Pulmonary artery endothelial cell (primary cell): Measurements from ENCODE around the gene OTULINL. TPM values are rescaled to one million over a fixed set of nuclear protein-coding genes. Genes with fewer than 3 reads are reported as not detected.

Experiments
- DNase-seq: peaks from one replicate; pipeline ENCODE4 v3.0.0-alpha.2; 2011; ENCODE audit warnings: low read depth, low spot score
- total RNA-seq: library from RNA; depleted of rRNA; stranded (reverse); fragments of >200 nt; gene quantifications from 2 replicates; pipeline ENCODE4 v1.2.3, GENCODE V29; 2014

The OTULINL gene
- total RNA-seq, 1 donor from 2014 or later: 0.07 TPM

DNA sequence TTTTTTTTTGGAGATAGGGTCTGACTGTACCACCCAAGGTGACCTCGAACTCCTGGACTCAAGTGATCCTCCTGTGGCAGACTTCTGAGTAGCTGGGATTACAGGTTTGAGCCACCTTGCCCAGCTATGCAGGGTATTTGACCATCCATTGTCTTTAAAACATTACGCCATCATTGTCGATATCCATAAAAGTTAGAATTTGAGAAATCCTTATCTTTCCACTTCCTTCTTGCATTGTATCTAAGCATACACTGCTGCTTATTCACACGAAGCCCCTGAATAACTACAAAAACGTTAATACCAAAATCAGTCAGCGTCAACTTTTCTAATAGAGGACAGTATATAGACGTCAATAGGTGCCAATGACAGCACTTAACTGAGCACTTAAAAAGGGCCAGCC is 5.4 kb upstream of the OTULINL start:
- no peak for DNase-seq

DNA sequence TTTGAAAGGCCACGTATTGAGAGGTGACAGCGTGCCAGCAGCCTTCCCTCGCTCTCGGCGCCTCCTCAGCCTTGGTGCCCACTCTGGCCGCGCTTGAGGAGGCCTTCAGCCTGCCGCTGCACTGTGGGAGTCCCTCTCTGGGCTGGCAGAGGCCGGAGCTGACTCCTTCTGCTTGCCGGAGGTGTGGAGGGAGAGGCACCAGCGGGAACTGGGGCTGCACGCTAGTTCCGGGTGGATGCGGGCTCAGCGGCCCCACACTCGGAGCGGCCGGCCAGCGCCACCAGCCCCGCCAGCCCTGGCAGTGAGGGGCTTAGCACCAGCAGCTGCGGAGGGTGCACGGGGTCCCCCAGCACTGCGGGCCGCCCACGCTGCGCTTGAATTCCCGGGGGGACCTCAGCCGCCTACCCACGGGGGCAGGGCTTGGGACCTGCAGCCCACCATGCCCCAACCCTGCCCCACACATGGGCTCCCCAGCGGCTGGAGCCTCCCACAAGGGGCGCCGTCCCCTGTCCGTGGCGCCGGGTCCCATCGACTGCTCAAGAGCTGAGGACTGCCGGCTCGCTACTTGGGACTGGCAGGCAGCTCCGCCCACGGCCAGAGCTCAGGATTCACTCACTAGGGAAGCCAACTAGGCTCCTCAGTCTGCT is 4.4 kb upstream of the OTULINL start:
- DNase-seq: no peak

DNA sequence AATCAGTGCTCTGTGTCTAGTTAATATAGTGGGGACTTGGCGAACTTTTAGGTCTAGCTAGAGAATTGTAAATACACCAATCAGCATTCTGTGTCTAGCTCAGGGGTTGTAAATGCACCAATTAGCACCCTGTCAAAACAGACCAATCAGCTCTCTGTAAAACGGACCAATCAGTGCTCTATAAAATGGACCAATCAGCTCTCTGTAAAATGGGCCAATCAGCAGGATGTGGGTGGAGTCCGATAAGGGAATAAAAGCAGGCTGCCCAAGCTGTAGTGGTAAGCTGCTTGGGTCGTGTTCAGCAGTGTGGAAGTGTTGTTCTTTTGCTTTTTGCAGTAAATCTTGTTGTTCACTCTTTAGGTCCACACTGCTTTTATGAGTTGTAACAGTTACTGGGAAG is 3.6 kb upstream of the OTULINL start:
- no peak for DNase-seq

DNA sequence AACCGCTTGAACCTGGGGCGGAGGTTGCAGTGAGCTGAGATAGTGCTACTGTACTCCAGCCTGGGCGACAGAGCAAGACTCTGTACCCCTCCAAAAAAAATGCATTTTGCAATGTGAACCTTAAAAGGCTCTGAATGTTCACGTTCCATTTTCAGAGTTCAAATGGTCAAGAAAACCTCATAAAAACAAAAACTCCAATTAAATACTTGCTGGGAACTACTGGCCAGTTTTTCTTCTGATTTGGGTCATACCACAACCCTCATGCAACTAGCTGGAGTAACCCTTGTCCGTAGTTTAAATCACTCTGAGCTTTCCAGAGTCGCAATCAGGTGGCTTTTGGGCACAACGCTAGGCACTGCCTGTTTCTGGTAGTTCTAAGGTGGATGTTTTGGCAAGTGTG is 2.3 kb upstream of the OTULINL start:
- no peak for DNase-seq

DNA sequence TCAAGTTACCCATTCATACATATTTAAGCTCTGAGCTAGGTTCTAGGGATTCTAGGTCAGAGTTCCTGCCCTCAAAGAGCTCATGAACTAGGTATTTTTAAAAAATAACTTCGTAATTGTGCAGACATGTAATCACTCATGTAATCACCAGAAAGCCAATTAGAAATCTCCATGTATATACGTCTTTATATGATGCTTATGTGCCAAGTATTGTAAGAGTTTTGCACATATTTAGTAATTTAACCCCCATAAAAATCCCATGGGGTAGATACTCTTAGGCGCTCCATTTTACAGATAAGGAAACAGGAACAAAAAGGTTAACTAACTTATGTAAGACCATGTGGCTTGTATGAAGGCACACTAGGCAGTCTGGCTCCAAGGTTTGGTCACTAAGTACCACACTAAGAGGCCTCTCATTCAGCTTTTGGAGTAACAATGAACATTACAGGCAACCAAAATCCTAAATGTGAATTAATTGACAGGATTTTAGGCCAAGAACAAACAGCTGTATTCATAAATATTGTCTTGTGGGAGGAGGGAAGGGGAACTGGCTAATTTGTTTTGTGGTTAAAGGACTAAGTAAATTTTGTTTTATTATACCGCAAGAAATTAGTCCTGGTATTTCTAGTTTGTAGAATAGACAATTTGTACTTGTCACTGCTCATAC is 1.7 kb upstream of the OTULINL start:
- DNase-seq: no peak

DNA sequence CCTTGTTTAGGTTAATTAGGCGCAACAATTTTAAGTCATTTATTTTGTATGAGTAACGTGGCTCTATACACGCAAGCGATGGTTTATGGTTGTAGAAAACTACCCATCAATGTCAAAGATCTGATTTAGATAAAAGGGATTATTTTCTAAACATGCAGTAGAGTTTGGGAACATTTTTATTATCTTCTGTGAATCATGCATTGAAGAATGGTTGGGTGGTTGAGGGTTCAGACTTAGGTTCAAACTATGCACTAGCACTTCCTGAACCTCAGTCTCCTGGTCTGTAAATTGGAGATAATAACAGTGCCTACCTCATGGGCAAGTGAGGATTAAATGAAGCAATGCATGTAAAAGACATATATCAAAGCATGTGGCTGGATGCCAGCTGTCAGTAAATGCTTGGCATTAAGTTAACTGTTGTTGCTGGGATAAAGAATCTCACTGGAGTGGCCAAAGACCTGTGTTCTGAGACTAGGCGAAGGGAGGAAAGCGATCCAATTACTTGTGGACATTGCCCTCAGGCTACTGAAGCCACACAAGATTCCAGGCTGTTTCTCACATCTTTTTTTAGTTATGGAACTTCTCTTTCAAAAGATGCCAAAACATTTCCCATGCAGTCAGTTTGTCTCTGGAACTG is 1.1 kb upstream of the OTULINL start:
- DNase-seq: no peak

DNA sequence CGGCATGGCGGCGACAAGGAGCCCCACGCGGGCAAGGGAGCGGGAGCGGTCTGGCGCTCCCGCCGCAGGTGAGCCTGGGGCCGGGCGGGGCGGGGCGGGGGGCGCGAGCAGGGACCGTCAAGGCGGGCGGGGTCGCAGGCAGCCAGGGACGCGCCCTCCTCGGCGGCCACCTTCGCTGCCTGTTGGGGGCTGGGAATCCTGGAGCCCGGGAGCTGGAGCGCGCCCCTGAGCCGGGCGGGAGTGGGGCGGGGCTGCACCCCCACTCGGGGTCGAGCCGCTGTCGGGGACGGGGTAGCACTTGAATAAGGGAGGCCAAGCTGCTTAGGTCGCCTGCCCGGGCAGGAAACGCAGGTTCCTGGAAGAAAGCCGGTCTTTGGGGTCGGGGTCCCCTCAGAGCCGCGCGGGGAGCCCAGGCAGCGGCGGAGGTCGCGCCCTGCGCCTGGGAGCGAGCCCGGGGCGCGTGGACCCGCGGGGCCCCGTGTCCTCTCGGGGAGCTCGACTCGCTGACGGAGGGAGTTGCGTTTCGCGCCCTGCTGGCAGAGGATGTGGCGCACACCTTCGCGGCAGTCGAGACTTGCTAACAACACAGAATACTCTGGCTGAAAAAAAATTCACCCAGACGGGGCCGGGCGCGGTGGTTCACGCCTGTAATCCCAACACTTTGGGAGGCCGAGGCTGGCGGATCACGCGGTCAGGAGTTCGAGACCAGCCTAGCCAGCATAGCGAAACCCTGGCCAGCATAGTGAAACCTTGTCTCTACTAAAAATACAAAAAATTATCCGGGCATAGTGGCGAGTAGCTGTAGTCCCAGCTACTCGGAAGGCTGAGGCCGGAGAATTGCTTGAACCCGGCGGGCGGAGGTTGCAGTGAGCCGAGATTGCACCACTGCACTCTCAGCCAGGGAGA is 552 bp downstream of the OTULINL start:
- DNase-seq: no peak

DNA sequence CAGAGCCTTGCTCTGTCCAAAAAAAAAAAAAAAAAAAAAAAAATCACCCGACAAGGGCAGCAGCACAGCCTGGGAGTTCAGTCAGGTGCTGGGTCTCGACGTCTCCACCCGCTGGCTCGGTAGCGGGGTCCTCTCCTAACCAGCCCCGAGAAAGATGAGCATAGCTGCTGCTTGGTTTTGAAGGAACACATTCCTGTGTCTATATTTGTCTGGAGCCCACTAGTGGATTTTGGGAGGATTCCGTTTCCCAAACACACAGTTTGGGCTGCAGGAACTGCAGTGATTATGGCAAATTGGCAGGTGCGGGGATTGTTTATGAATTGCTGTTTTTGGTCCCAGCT is 1.2 kb downstream of the OTULINL start:
- DNase-seq: no peak

DNA sequence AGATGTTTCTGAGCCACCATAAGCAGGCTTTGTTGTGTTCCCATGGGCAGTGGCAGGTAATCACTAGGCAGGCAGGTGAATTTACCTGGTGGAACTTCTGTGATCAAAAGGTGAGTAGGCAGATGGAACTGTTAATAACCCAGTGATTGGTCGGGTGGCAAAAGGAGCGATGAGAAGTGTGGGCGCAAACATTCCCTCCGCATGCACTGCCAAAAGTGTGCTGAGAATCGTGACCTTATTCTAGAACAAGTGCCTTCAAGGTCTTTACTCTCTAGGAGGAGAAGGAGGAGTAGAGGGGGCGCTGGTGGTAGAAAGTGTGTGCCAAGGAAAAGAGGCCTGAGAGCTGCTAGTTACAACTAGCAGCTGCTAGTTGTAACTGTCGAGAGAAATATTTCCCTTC is 3.3 kb downstream of the OTULINL start:
- DNase-seq: no peak

DNA sequence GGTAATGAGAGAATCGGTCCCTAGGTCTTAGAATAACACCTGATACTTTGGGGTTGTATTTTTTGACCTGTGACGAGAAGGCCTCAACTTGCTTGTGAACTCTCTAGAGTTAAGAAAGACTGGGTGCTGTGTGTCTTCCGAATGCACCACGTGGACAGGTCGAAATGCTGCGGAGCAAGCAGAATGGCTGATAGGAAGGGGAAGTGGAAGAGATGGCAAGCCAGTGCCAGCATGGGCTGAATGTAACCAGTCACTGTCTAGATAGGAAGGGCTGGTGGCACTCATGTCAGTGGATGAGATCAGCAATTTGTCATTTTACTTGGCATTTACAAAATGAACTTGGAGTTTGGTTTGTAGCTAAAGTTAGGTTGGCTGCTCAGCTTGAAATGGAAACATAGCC is 5.6 kb downstream of the OTULINL start:
- no peak for DNase-seq

DNA sequence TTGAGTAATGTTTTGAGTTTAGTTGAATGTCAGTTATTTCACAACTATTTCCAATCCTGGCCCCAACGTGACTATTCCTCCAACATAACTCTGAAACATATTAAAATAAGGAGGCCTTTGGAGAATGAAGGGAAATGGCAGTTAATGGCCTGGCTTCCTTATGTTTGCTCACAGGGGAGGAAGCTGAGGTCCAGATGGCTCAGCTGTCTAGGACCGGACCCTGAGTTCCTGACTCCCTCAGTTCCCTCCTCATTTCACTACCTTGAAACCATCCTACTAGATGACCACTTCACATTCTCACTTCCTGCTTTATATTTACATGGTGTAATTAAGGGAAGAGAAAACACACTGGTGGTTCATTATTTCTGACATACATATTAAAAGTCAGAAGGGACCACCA is 6.6 kb downstream of the OTULINL start:
- DNase-seq: no peak

DNA sequence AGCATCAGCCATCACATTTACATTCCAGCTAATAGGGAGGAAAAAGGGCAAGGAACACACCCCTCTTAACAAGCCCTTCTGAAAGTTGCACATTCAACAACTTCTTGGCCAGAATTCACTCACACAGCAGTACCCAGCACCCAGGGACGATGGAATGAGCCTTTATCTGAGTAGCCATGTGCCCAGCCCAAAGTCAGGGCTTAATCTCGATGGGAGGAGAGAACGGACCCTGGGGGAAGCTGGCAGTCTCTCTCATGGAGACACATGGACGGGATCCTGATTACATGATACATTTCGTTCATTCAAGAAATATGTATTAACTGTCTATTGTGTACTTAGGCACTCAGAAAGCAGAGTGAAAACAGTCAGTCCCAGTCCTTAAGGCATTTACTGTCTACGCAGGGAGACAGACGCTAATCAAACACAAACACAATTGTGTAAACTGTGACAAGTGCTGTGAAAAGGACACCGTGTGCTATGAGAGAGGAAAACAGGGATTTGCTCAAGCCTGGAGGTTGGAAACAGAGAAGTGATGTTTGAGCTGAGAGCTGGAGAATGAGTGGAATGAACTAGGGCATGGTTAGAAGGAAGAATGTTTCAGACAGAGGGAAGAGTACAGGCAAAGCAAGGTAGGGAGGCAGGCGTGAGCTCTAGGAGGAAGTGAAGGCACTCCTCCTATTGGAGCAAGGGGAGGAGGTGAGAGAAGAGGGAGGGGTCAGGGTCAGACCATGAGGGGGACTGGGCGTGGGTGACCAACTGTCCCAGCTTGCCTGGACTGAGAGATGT is 7.4 kb downstream of the OTULINL start:
- no peak for DNase-seq

DNA sequence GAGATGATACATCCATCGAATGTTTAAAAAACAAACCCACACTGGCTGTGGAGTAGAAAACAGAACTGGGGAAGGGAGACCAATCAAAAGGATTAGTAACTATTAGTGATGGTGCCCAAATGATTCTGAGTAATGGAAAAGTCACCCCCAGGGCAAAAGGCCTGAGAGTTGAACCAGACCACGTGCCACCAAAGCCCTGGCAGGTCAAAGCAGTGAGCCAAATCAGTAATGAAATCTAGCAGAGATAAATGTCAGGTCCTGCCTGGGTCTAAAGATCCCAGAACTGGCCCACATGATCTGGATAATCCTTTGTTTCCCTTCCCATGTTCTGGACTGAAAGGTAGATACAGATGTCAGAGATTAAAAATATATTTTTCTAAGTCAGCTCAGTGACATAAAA is 9.4 kb downstream of the OTULINL start:
- no peak for DNase-seq

DNA sequence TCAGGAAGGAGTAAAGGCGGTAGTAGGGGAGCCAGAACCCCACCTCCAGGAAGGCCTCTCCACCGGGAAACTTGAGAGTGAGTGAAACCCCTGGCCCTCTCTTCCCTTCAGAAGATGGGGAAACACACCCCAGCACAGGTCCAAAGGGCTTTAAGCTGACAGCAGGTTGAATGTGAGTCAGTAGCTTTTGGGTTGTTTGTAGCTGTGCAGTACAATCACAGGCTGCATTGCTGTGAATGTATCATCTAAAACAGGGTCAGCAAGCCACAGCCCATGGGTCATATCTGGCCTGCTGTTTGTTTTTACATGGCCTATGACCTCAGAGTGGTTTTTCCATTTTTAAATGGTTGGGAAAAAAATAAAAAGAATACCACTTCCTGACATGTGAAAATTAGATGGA is 10.0 kb downstream of the OTULINL start:
- DNase-seq: no peak

DNA sequence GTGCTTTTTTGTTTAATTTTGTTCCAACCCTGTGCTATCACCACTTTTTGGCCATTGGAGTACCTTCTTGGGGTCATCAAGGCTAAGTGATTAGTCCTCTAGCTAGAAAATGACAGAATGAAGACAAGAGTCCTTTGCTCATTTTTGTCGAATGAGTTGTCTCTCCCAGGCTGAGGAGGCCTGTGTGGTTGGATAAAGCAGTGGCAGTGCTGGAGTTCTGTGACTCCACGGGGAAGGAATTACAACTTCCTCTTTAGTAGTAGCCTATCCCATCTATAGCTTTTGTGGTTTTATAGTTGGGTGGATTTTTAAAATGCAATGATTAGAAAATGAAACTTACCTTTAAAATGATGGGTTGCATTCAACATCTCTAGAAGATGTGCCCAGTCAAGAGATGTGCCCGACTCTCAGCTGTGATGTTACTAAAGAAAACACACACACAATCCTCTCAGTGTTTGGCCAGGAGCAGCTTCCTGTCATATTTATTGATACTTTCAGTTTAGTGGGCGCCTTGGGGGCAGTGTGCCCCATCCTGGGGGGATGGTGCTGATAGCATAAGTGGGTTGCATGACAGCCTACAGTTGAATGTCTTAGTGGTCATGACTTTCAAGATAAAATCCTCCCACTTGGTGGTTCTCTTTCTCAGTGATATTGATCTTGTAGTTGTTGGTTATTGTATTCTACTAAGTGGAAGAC is 11.9 kb downstream of the OTULINL start:
- no peak for DNase-seq

DNA sequence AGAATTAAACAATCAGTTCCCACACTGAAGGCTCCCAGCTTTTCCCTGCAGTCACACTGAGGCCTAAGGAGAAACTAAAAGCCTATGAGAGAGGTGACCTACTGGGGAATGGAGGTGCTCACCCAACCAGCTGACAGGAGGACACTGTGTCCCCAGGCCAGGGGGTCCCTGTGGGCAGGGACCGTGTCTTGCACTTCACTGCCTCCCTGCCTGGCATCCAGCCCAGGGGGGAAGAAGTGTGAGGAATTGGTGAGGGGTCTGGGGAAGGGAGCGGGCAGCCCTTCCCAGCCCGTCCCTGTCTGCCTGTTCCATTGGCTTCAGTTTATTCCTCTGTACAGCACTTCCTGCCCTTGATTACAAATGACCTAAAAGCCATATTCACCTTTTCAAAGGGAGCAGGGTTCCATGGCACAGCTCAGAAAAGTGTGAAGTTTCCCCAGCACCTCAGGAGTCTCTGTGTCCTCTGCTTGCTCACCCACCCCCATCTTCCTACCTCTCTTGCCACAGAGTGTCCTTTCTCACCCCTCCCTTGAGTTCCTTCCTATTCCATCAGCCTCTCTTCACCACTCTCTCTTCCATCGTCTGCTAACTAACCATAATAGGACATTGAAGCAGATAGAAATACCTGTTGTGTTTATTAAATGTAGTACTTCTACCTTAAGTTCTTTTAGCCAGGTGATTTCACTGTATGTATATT is 12.9 kb downstream of the OTULINL start:
- DNase-seq: no peak

DNA sequence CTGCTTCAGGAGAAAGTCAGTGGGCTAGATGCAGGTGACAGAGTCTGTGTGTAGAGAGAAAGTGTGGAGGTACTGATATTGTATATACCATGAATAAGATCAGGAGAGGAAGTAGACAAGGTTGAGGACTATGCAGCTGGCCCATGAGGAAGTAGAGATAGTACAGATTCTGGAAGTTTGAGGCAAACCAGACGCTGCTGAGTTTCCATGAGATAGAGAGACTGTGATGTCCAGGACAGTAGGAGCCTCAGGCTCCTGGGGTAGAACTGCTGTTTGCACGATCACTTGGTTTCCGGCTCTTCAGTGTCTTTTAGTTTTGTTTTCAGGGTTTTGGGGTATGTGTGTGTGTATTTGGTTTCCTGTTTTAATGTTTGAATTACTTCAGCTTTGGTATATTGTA is 13.6 kb downstream of the OTULINL start:
- DNase-seq: no peak

DNA sequence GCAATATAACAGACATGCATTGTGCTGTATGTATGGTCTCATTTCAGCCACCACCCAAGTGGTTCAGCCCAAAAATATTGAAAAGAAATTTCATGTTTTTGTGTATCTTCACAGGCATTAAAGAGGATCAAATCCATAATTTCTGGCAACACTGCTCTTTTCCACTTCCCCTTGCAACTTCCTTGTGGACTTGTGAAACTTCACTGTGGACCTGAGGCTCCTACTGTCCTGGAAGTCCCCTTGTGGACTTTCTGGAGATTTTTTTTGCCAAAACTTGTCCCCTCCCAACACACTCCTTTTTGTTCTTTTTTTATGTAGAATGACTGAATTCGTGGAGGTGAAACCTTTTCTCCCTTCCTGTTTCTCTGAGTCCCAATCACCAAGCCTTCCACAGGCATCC is 14.3 kb downstream of the OTULINL start:
- DNase-seq: no peak

DNA sequence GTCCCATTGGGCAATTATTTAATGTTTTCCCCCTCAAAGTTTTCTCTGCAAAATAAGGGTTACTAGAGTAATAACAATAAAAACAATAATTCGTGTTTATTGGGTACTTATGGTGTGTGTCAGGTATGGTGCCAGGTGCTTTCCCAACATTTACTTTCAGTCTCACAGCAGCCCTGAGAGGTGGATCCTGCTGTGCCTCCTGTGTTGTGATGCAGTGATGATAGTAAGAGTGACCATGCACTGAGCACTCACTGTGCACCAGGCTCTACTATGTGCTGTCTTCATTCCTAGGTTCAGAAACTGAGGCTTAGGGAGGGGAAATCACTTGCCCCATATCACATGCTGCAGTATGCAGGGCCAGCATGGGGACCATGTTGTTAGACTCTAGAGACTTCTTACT is 15.5 kb downstream of the OTULINL start:
- DNase-seq: no peak

DNA sequence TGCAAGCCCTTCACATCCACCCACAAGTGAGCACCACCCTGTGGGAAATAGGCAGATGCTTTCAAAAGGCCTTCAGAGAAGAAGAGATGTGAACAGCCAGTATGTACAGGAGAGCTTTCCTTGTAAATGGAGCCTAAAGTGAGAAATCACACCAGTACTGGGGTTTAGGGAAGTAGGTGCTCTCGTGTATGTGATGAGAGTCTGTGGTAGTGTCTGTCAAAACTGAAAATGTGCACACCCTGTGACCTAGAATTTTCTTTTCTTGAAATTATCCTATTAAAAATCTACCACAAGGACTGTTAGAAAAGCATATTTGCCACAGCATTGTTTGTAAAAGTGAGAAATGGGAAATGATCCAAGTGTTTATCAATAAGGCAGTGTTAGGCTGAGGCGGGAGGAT is 16.6 kb downstream of the OTULINL start:
- DNase-seq: no peak
